Non-pigmented ciliary epithelial cell (primary cell): ENCODE data around the gene ONECUT3.

Experiments used
- DNase-seq: peaks from one replicate; pipeline ENCODE4 v3.0.0-alpha.2; 2010; ENCODE audit warnings: low read depth

The ONECUT3 gene

GRCh38 chr19:1739960-1740629 is 13.2 kb upstream of the ONECUT3 start:
- no peak for DNase-seq

DNA sequence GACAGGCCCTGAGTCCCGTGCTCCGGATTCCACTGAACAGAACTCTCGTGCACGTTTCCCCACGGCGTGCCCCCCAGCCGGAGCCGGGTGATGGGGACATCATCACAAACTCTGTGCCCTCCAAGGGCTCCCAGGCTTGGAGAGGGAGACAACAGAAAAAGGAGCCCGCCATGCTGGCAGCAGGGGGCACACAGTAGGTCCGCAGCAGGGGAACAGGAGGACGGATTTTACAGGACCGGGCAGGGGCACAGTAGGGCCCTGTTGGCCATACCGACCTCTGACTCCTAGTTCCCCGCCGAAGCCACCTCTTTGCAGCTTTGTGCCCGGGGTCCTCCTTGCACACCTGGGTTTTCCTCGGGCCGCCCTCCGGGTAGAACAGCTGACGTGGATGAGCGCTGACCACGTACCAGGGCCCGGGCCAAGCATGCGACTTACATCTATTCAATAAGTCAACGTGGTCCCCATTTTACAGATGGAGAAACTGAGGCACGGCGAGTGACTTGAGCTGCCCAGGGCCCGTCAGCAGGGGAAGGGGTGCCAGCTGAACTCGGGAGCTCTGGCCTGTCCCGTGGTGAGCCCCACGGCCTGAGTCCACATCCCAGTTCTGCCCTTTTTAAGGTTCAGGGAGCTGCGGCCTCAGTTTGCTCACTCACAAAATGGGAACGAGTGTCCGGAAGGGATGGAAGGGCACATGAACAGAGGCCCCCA is 10.2 kb upstream of the ONECUT3 start:
- DNase-seq: no peak

- no peak for DNase-seq
These were observed 9.1 kb upstream of the ONECUT3 start for GRCh38 chr19:1744133-1744665.

- DNase-seq: no peak
These were observed 8.3 kb upstream of the ONECUT3 start for GRCh38 chr19:1744822-1745563.

- no peak for DNase-seq
These were observed 7.7 kb upstream of the ONECUT3 start for GRCh38 chr19:1745589-1746031.

GRCh38 chr19:1746401-1747284 is 6.7 kb upstream of the ONECUT3 start:
- DNase-seq: no peak

GRCh38 chr19:1747285-1748114 is 5.8 kb upstream of the ONECUT3 start:
- peak; percentile 36 for DNase-seq

- DNase-seq: no peak
These were observed 5.0 kb upstream of the ONECUT3 start for GRCh38 chr19:1748115-1748872.

DNA sequence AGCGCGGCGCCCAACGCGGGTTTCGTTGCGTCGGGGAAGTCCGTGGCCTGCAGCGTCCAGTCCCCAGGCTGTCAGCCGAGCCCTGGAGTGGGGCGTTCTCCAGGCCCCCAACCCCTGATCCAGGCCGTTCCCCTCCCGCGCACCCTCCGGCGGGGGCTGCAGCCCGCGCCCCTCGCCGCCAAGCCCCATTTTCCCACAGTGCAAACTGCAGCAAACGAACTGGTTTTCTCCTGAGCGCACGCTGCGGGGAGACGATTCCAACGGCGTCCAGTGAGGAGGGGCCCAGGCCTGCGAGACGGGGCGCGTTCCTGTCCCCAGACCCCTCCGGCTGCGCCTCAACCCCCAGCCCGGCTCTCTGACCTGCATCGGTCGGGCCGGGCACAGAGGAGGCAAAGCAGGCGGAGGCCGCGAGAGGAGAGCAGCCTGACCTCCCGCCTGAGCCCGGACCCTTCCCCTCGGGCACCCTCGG is 4.4 kb upstream of the ONECUT3 start:
- no peak for DNase-seq

DNA sequence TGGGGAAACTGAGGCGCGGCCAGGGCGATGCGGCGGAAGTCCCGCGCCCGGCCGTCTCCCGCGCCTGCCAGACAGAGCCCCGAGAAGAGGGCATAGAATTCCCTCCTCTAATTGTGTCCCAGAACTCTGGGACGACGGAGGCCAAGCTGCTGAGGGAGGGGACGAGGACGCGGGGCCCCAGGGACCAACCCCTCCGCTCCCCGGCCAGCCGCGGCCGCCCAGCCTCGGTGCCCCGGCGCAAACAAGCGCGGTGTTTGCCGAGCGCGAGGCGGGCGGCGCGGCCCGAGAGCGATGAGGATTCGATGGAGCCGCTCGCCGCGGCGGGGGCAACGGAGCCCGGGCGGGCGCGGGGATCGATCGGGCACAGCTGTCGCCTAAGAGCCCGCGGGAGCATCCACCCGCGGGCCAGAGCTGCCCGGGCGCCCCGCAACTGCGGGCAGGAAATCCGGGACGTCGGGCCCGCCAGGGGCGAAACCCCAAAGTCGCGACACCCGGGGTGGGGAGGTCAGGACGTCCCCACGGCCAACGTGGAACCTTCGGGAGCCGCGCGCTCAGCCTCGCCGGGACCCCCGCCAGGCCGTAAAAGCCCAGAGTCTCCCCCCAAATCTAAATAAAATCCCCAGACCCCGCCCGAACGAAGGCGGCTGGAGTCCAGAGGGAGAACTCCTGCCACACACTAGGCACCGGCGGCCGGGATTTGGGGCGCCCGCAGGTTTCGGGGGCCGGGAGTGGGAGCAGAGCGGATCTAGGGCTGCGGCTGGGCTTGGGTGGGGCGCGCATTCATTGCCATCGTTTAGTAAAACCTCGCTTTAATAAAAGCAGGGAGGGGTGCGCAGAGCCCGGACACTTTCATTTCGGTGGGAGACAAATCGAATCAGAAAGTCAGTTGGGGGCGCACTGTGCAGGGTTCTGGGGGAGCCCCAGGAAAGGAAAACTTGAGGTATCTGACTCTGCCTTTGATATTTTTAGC is 3.6 kb upstream of the ONECUT3 start:
- no peak for DNase-seq

DNA sequence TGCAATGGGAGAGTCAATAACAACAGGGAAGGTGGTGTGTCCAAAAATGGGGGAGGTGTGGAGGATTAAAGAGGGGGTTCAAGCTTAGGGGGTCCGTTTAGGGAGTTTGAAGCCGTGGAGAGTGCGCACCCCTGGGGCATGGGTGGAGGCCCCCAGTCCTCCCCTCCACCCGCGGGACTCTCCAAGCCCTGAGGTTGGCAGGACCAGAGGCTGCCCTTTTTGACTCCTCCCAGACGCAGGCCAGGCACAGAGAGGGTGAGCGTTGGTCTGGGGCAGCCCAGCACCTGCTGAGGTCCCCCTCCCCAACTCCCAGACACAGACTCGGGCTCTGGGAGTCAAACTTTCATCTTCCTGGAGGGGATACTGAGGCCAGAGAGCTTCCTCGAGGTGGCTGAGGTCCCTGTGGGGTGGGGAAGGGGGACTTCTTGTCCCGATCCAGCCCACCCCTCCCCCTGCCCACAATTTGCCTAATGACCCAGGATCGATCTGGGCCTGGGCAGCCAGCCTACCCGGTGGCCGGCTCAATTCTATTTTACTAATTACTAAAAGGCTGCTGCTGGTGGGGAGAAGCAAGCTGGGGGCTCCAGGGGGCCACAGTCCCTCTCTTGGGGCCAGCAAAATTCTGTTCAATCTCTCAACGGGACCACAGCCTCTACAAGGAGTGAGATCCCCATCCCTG is 2.8 kb upstream of the ONECUT3 start:
- DNase-seq: no peak

- DNase-seq: no peak
These were observed 1.8 kb upstream of the ONECUT3 start for GRCh38 chr19:1751367-1752008.

- no peak for DNase-seq
These were observed 1.1 kb upstream of the ONECUT3 start for GRCh38 chr19:1752009-1752756.

- no peak for DNase-seq
These were observed 821 bp downstream of the ONECUT3 start for GRCh38 chr19:1754018-1754635.

- DNase-seq: no peak
These were observed 1.5 kb downstream of the ONECUT3 start for GRCh38 chr19:1754636-1755466.
